Urinary bladder (tissue), 4 donors: Measurements from ENCODE around the gene TRIM34. TPM values are rescaled to one million over a fixed set of nuclear protein-coding genes. Genes with fewer than 3 reads are reported as not detected.
"Not testable (repeated sequence)": the region's sequence is repeated elsewhere in the genome, so short reads cannot be mapped to it uniquely, and the experiment has no call there.

Experiments
- DNase-seq: peaks from one replicate; pipeline ENCODE4 v3.0.0-alpha.2; 2015; ENCODE audit errors: extremely low spot score
- H3K27ac ChIP-seq: one replicate; pipeline ENCODE4 v1.5.1; 2013; ENCODE audit warnings: low read depth, mild to moderate bottlenecking, moderate library complexity
- H3K36me3 ChIP-seq: one replicate; pipeline ENCODE4 v1.6.1; 2013; ENCODE audit warnings: mild to moderate bottlenecking, moderate library complexity; ENCODE audit not compliant: insufficient read depth
- H3K4me1 ChIP-seq: one replicate; pipeline ENCODE4 v1.6.1; 2013; ENCODE audit warnings: mild to moderate bottlenecking, moderate library complexity; ENCODE audit not compliant: insufficient read depth
- H3K4me3 ChIP-seq: one replicate; pipeline ENCODE4 v1.5.1; 2013; ENCODE audit warnings: low read depth, low read length
- WGBS: extraction: QIAGEN DNeasy Blood & Tissue Kit; methylation state at CpG from one replicate; pipeline ENCODE4 v1.1.7; 2013; 5-methylcytosine and 5-hydroxymethylcytosine counted together
- polyA plus RNA-seq: library from polyadenylated mRNA; stranded (reverse); fragments of 200-250 nt; gene quantifications from one replicate; pipeline ENCODE4 v1.2.3, GENCODE V29; 2013
- total RNA-seq: library from RNA; depleted of rRNA; stranded (reverse); fragments of >200 nt; gene quantifications from one replicate; pipeline ENCODE4 v1.2.3, GENCODE V29; 2014
- donor health status: healthy with polysubstance abuse.
- donor health status: healthy.

Gene TRIM34
- total and polyA plus RNA-seq, 2 donors, result 6.1 to 17.1 TPM

DNA sequence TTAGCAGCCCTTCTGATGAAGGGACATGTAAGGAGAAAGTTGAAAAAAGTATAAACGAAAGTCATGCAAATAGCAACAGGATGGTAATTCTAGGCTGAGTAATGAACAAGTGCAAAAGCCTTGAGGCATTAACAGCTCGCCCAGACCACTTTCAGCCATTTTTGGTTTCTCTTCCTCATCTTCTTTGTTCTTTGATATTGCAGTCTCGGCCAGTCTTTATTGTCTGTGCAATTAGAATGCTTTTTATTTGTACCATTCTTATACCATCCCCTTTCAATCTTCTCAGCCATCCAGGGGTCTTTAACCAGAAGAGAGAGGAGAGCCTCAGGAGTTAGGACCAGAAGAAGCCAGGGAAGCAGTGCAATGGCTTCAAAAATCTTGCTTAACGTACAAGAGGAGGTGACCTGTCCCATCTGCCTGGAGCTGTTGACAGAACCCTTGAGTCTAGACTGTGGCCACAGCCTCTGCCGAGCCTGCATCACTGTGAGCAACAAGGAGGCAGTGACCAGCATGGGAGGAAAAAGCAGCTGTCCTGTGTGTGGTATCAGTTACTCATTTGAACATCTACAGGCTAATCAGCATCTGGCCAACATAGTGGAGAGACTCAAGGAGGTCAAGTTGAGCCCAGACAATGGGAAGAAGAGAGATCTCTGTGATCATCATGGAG, 7.3 kb downstream of the TRIM34 start:
- Histone ChIP-seq H3K4me3 (no peak overlapping the region), H3K36me3 (peaks cover 5% of the 10 kb centered on the region), H3K4me1 (no peaks in the 10 kb centered on the region), H3K27ac (no peak overlapping the region)
- WGBS, result 87% methylated on average over 5 of the region's 5 CpGs
- DNase-seq, result no peak

GRCh38 chr11:5639953-5640352, 15.2 kb downstream of the TRIM34 start:
- 87% methylated on average over 1 of the region's 1 CpG for WGBS
- no peak overlapping the region for H3K4me3 ChIP-seq
- no peak overlapping the region for H3K27ac ChIP-seq
- peaks cover 2% of the 10 kb centered on the region for H3K36me3 ChIP-seq
- no peak for DNase-seq
- H3K4me1 ChIP-seq, result no peaks in the 10 kb centered on the region

DNA sequence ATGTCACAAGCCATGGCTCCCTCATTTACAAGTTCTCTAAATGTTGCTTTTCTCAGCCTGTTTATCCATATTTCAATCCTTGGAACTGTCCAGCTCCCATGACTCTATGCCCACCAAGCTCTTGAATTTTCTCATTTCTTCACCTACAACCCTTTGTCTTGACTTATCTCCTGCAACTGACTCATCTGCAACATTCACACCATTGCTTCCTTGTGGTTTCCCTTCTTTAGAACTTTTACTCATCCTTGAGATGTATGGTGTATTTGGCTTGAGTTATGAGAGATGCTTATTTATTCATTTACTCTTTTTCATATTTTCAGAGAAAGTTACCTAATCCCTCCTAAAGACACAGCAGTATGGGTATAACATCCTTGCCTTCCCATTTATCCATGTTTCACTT, 18.8 kb downstream of the TRIM34 start:
- no peak overlapping the region for H3K4me3 ChIP-seq
- no peak for DNase-seq
- no peak overlapping the region for H3K27ac ChIP-seq
- no peaks in the 10 kb centered on the region for H3K4me1 ChIP-seq
- H3K36me3 ChIP-seq, result no peaks in the 10 kb centered on the region

DNA sequence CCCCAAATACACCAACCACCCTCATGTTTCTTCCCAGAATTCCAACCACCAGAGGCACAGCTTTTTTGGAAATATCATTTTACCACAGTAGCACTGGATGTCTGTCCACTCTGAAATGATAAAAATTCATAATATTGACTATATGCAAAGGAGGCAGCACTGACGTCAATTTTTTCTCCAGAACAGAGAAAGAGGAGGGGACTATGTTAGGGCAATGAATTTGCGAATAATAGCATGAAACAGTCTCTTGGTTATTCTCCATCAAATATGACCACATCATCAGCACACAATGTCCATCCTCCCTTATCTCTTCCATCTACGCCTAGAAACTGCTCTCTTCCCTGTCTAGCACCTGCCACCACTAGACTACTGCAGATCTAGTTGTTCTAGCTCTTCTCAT, 21.3 kb downstream of the TRIM34 start:
- no peak overlapping the region for H3K27ac ChIP-seq
- no peak overlapping the region for H3K4me3 ChIP-seq
- WGBS, result 93% methylated on average over 3 of the region's 3 CpGs
- no peaks in the 10 kb centered on the region for H3K4me1 ChIP-seq
- no peak for DNase-seq
- no peaks in the 10 kb centered on the region for H3K36me3 ChIP-seq

- H3K4me1 ChIP-seq, result no peaks in the 10 kb centered on the region
- no peak overlapping the region for H3K27ac ChIP-seq
- H3K36me3 ChIP-seq, result no peaks in the 10 kb centered on the region
- DNase-seq, result no peak
- 97% methylated on average over 4 of the region's 4 CpGs for WGBS
- H3K4me3 ChIP-seq, result no peak overlapping the region
Measured at GRCh38 chr11:5655474-5655873, 30.7 kb downstream of the TRIM34 start.

GRCh38 chr11:5656956-5657355, 32.2 kb downstream of the TRIM34 start:
- H3K4me3 ChIP-seq, H3K36me3 ChIP-seq, H3K4me1 ChIP-seq, H3K27ac ChIP-seq, DNase-seq: not testable (repeated sequence)
- WGBS, result 94% methylated on average over 2 of the region's 2 CpGs

DNA sequence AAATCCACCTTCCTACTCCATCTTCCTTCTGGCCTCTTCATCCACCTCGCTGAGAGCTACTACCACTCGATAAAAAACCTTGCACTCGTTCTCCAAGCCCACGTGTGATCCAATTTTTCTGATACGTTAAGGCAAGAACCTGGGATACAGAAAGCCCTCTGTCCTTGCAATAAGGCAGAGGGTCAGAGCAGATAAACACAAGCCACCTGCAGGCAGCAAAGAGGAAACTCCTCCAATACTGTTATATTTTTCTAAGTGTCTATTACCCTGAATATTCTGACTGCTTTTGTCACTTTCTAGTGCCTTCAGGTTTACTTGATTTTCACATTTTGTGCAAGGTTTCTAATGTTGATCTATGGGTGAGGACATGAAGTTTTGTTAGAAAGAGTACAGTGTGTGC, 33.5 kb downstream of the TRIM34 start:
- Histone ChIP-seq H3K27ac (no peak overlapping the region), H3K4me1 (no peaks in the 10 kb centered on the region), H3K36me3 (no peaks in the 10 kb centered on the region), H3K4me3 (no peak overlapping the region)
- WGBS, result 93% methylated on average over 5 of the region's 5 CpGs
- DNase-seq, result no peak

DNA sequence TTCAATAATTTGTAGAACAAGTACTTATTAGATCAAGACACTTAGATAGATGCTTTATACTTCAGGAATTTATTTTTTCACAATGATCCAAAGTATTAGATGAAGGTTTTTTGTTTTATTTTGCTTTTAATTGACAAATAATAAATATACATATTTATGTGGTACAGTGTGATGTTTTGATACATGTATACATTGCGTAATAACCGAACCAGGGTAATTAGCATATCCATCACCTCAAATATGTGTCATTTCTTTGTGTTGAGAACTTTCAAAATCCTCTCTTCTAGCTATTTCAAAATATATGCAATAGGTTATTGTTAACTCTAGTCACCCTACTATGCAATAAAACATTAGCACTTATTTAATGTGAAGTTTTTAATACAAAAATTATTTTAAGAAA, 38.7 kb downstream of the TRIM34 start:
- Histone ChIP-seq H3K4me3 (no peak overlapping the region), H3K27ac (no peak overlapping the region), H3K4me1 (no peaks in the 10 kb centered on the region), H3K36me3 (peaks cover 7% of the 10 kb centered on the region)
- 98% methylated on average over 2 of the region's 2 CpGs for WGBS
- DNase-seq, result no peak

DNA sequence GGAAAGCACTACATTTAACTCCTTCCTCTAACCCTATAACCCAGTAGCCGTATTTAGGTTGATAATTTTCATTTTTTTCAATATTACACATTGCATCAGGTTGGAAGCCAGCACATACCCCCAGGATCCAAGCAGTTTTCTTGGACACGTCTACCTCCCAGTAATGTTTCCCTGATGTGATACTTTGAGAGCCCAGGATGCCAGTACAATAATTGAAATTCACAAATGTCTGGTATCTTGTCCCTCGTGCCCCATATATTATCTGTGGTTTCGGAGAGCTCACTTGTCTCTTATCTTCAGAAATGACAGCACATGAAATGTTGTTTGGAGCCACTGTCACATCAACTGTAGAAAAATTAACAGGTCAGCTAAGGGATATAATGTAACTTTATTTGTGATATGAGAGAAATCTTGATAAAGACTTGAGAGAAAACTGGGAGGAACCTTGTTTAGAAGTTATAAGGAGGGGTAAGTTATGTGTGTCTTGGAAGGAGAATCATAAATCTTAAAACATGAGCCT, 40.3 kb downstream of the TRIM34 start:
- Histone ChIP-seq H3K4me3 (no peak overlapping the region), H3K4me1 (no peaks in the 10 kb centered on the region), H3K27ac (no peak overlapping the region), H3K36me3 (peaks cover 7% of the 10 kb centered on the region)
- DNase-seq, result no peak
- WGBS, result 78% methylated on average over 4 of the region's 4 CpGs

DNA sequence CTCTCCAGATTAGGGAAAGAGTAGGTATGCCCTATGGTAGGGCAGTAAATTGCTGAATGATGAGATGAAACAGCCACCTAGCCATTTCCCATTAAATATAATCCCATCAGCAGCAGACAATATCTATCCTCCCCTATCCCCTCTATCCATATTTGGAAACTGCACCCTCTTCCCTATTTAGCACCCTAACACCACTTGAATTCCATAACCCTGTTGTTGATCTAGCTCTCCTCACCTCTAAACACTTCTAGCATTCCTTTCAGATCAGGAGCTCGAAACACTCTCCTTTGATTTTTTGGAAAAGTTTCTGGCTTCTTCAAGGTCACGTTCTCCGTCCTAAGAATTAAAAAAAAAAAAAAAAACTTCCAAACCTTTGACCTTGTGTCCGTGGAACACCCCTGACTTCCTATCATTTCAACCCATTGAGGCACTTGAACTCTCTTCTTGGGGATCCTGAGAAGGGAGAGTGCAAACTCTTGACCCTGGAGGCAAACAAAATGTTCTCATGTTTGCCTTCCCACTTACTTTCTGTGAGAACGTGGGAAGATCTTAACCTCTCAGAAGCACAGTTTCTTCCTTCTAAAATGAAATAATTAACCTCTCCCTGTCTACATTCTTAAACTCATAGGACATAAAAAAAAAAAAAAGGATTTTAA, 41.1 kb downstream of the TRIM34 start:
- no peaks in the 10 kb centered on the region for H3K4me1 ChIP-seq
- WGBS, result 83% methylated on average over 5 of the region's 5 CpGs
- H3K27ac ChIP-seq, result no peak overlapping the region
- DNase-seq, result no peak
- peaks cover 13% of the 10 kb centered on the region for H3K36me3 ChIP-seq
- no peak overlapping the region for H3K4me3 ChIP-seq

GRCh38 chr11:5666402-5666793, 41.6 kb downstream of the TRIM34 start:
- 82% methylated on average over 6 of the region's 6 CpGs for WGBS
- no peaks in the 10 kb centered on the region for H3K4me1 ChIP-seq
- H3K4me3 ChIP-seq, result no peak overlapping the region
- no peak overlapping the region for H3K27ac ChIP-seq
- no peak for DNase-seq
- H3K36me3 ChIP-seq, result peaks cover 13% of the 10 kb centered on the region

DNA sequence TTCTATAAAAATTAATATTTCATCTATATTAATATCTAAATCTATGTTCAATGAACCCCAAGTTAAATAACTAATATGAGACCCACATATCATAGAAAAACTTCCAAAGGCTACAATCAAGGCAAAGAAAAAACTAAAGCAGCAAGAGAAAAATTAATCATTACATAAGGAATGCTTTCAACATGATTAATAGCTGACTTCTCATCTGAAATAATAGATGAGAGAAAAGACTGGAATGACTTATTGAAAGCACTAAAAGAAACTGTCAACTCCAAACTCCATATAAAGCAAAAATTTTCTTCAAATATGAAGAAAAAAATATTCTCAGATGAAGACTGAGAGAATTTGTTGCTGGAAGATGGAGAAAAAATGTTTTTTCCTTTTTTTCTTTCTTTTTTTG, 47.0 kb downstream of the TRIM34 start:
- H3K4me3 ChIP-seq, result no peak overlapping the region
- peaks cover 11% of the 10 kb centered on the region for H3K36me3 ChIP-seq
- no peaks in the 10 kb centered on the region for H3K4me1 ChIP-seq
- H3K27ac ChIP-seq, result no peak overlapping the region
- DNase-seq, result no peak

- H3K36me3 ChIP-seq, result peaks cover 10% of the 10 kb centered on the region
- DNase-seq, result no peak
- WGBS, result 95% methylated on average over 4 of the region's 4 CpGs
Measured at GRCh38 chr11:5674391-5674790, 49.6 kb downstream of the TRIM34 start.

DNA sequence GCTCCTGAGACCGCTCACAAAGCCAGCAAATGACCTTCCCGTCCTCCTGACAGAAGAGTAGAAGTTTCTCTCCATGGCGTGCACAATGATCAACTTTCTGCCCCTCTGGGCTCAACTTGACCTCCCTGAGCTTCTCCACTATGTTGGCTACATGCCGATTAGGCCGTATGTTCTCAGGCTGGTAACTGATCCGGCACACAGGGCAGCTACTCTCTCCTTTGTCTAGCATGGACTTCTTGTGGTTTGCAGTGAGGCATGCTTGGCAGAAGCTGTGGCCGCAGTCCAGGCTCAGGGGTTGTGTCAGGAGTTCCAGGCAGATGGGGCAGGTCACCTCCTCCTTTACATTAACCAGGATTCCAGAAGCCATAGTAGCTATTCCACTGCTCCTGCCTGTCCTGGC, 55.0 kb downstream of the TRIM34 start:
- Histone ChIP-seq H3K27ac (no peak overlapping the region), H3K36me3 (peaks cover 2% of the 10 kb centered on the region), H3K4me3 (no peak overlapping the region), H3K4me1 (no peaks in the 10 kb centered on the region)
- WGBS, result 96% methylated on average over 7 of the region's 7 CpGs
- DNase-seq, result no peak

More at GRCh38 chr11:5674391-5674790, 49.6 kb downstream of the TRIM34 start:
- H3K27ac ChIP-seq, result no peak overlapping the region
- no peaks in the 10 kb centered on the region for H3K4me1 ChIP-seq
- H3K4me3 ChIP-seq, result no peak overlapping the region
